Esophagus mucosa (tissue), 1 donor: Measurements from ENCODE around the gene EPGN. TPM values are rescaled to one million over a fixed set of nuclear protein-coding genes. Genes with fewer than 3 reads are reported as not detected.

Experiments
- ATAC-seq: fragments of 200-7000 bp; cut with Tn5 transposase; one replicate; pipeline ENCODE4 v1.9.1; 2020
- total RNA-seq: library from RNA; stranded (reverse); gene quantifications from one replicate; pipeline ENCODE4 v1.2.4, GENCODE V29; 2023
- donor health status: DM: yes; HTN: yes; CAD: no.

EPGN gene
- total RNA-seq, 1 donor from 2014 or later, result 170 TPM

DNA sequence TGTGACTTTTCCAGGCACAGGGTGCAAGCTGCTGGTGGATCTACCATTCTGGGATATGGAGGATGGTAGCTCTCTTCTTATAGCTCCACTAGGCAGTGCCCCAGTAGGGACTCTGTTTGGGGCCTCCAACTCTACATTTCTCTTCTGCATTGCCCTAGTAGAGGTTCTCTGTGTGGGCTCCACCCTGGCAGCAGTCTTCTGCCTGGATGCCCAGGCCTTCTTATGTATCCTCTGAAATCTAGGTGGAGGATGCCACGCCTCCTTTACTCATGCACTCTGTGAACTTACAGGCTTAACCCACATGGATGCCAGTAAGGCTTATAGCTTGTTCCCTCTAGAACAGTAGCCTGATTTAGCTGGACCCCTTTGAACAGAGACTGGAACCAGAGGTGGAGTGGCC, 35.8 kb downstream of the EPGN start:
- no peak for ATAC-seq

DNA sequence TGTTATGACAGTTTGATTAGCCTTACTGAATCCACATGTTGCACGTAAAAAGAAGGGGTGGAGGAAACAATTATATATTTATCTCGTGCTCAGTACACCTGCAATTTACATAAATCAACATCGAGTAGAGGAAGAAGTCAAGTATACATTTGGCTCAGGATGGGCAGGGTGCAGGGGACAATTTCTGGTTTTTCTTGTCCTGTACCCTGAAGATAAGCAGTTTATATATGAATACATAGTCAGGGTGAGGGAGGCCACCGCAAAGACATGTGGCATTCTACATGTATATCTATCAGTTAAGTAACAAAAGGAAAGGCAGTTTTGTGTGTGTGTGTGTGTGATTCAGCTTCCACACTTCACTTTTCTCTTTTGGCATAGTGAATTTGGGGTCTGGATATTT, 45.6 kb downstream of the EPGN start:
- ATAC-seq, result peak; percentile 33

DNA sequence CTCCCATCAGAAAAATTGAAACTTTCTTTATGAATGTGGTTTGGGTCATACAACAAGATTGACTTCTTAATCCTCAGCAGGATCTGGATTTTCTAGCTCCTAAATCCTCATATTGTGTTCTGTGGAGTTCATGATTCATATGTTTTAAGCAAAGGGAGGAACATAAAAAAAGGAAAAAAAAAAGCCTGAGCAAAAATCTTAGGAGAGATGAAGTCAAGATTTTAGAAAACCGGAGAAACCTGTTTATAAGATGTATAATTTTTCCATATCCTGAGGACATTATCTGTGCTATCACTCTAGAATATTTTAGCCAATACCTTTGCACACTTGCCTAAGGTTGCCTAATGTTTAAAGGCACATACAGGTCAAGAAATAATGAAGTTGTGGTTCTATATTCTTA, 49.7 kb downstream of the EPGN start:
- peak; percentile 83 for ATAC-seq

DNA sequence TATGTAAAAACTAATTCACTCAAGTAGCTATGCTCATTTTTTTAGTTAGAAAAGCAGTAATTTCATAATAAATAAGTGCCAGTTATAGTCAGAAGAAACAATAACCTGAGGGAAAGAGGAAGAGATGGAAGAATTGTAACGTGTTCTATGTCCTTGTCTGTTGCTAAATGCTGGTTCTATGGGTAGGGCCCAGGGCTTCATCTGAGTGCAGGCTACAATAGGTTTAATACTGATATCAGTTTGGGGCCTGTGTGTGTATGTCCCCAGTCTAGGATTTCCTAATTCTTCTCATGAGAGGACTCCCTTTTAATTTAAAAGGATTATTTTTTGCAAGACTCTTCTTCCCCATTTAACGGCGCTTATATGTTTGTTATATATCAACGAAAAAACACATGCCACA, 53.4 kb downstream of the EPGN start:
- ATAC-seq, result no peak

DNA sequence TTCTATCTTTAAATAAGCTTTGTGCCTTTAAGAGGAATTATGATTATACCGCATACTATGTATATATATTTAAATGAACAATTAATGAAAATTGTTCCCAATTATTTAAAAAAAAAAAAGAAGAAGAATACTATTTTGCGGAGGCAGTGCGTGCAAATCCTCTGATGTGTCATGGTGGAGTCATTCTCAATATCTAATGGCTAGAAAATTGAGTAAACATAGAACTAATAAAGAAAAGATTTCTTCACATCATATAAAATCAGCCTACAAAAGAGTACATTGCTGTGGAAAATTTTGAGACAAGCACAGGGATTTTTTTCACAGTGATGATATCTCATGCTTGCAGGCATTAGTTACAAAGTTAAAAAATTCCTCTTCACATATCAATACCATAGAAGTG, 54.1 kb downstream of the EPGN start:
- no peak for ATAC-seq

DNA sequence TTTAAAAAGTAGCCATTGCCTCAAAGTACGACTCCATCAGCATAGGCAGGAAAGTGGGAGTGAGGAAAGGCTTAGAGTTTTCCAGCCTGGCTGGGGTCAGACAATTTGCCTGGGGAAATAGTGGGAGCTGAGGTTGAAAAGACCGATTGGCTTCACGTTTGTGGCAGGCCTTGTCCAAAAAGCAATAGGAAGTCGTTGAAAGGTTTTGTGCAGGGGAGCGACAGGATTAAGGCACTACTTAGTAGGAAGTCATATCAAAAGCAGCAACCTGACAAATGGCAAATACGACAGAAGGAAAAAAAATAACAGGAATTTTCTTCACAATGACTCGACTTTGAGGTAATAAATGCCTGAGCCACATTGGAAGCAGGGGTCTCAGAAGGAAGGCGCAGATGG, 56.0 kb downstream of the EPGN start:
- no peak for ATAC-seq

DNA sequence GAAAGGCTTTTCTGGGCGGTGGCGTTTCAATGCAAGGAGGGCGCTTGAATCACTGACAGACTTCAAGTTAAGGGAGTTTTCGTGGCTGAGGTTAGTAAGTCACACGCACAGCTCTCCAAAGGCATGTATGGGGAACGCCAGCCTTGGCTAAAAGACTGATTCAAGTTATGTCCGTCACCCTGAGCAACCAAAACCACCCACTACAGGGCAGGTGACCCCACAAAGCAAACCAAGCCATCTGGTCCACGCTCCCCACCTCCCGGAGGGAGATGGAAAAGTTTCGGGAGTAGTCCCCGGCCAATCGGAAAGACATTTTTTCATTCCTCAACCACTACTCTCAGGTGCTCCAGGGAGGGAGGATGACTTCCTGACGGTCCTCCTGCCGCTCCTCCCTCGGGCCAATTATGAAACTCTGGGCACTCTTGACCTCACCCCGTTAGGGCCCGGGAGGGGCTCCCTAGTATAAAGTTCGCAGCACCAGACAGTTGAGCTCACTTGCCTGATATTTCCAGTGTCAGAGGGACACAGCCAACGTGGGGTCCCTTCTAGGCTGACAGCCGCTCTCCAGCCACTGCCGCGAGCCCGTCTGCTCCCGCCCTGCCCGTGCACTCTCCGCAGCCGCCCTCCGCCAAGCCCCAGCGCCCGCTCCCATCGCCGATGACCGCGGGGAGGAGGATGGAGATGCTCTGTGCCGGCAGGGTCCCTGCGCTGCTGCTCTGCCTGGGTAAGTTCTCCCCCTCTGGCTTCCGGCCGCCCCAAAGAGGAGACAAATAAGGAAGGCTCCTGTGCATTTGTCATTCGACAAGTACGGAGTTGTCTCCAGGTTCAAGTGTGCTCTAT, 56.6 kb downstream of the EPGN start, which contains the start of gene EREG:
Gene EREG (plus strand): TSS at position 494 of the 840 bp plus-strand sequence. CDS start 164 bp downstream, at position 658.
- ATAC-seq, result peak; percentile 75

DNA sequence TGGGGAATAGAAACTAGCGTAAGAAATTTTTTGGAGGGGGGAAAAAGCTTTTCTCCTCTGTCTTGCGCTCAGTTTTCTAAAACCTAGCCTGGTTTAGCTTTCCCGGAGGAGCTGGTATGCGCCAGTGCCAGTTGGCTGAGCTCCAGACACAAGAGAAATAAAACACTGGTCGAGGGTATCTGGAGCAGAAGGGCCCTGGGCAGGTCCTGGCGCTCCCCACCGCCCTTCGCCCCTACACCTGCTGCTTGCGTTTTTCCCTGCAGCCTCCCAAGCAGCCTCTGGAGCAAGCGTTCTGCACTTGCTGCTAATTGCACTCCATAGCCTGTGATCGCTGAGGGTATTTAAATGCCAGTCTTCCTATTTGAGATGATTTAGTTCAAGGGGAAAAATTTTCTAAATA, 57.5 kb downstream of the EPGN start:
- peak; percentile 12 for ATAC-seq

Other genes starting within 250 kb of the EPGN start
- gene CXCL2, start 209.3 kb upstream of the EPGN start, total RNA-seq, result 0.60 TPM
- 9.4 TPM for gene MTHFD2L, start 150.4 kb upstream of the EPGN start, total RNA-seq
- 46.5 TPM for gene EREG, start 56.7 kb downstream of the EPGN start, total RNA-seq
- 21.0 TPM for gene AREG, start 136.7 kb downstream of the EPGN start, total RNA-seq